EH (cell line): ENCODE data around the gene RTP1.
"Not testable (repeated sequence)": the region's sequence is repeated elsewhere in the genome, so short reads cannot be mapped to it uniquely, and the experiment has no call there.

ENCODE experiments used
- DNase-seq: peaks from one replicate; pipeline ENCODE4 v3.0.0-alpha.2; 2015; ENCODE audit warnings: low read depth

Gene RTP1

GRCh38 chr3:187198490-187198889, 1.2 kb downstream of the RTP1 start:
- DNase-seq: no peak

GRCh38 chr3:187199463-187200050, 2.3 kb downstream of the RTP1 start:
- DNase-seq: not testable (repeated sequence)

- DNase-seq: no peak
Observed at GRCh38 chr3:187205683-187206082, 8.4 kb downstream of the RTP1 start.

- DNase-seq: no peak
Observed at GRCh38 chr3:187207062-187207461, 9.8 kb downstream of the RTP1 start.

GRCh38 chr3:187207624-187208023, 10.3 kb downstream of the RTP1 start:
- peak; percentile 13 for DNase-seq

- DNase-seq: peak; percentile 69
Observed at GRCh38 chr3:187208159-187208558, 10.9 kb downstream of the RTP1 start.

GRCh38 chr3:187209491-187209890, 12.2 kb downstream of the RTP1 start:
- DNase-seq: peak; percentile 75

- no peak for DNase-seq
Observed at GRCh38 chr3:187210091-187210490, 12.8 kb downstream of the RTP1 start.

GRCh38 chr3:187210545-187211327, 13.4 kb downstream of the RTP1 start:
- DNase-seq: peak; percentile 95

- DNase-seq: peak; percentile 76
Observed at GRCh38 chr3:187211532-187212195, 14.4 kb downstream of the RTP1 start.

- no peak for DNase-seq
Observed at GRCh38 chr3:187212196-187212545, 14.9 kb downstream of the RTP1 start.

- peak; percentile 33 for DNase-seq
Observed at GRCh38 chr3:187212705-187213104, 15.4 kb downstream of the RTP1 start.

GRCh38 chr3:187213616-187214015, 16.3 kb downstream of the RTP1 start:
- no peak for DNase-seq

GRCh38 chr3:187215460-187215859, 18.2 kb downstream of the RTP1 start:
- DNase-seq: no peak

- DNase-seq: no peak
Observed at GRCh38 chr3:187222801-187223200, 25.5 kb downstream of the RTP1 start.

GRCh38 chr3:187223799-187224198, 26.5 kb downstream of the RTP1 start:
- DNase-seq: peak; percentile 40

GRCh38 chr3:187227658-187228258, 30.5 kb downstream of the RTP1 start:
- peak; percentile 94 for DNase-seq

GRCh38 chr3:187228740-187229139, 31.5 kb downstream of the RTP1 start:
- DNase-seq: no peak

- peak; percentile 42 for DNase-seq
Observed at GRCh38 chr3:187230011-187230410, 32.7 kb downstream of the RTP1 start.

GRCh38 chr3:187236962-187237361, 39.7 kb downstream of the RTP1 start:
- DNase-seq: no peak

- no peak for DNase-seq
Observed at GRCh38 chr3:187237741-187238140, 40.5 kb downstream of the RTP1 start.

- DNase-seq: no peak
Observed at GRCh38 chr3:187238239-187238638, 41.0 kb downstream of the RTP1 start.

- DNase-seq: peak; percentile 72
Observed at GRCh38 chr3:187238835-187239234, 41.5 kb downstream of the RTP1 start.
